Panc1 (cell line): ENCODE measurements around the gene TBX1. TPM values are rescaled to one million over a fixed set of nuclear protein-coding genes. Genes with fewer than 3 reads are reported as not detected.

Source experiments
- ATAC-seq: fragments of 200-7000 bp; cut with Tn5 transposase; 2 replicates; pipeline ENCODE4 v1.9.1; 2020; ENCODE audit warnings: mild to moderate bottlenecking, moderate library complexity
- BruUV-seq: library from RNA; stranded (reverse); fragments of 400-500 nt; replicated peaks from 2 replicates; lab custom pipeline; 2021; lab: Mats Ljungman, UMichigan
- CTCF ChIA-PET: fragments of 300-600 bp; sonication (Branson Sonifier 250); formaldehyde crosslinking; loops from one replicate; lab custom pipeline; 2022; ENCODE audit warnings: antibody characterized with exemption; lab: Charles Lee
- POLR2A ChIA-PET: fragments of 300-600 bp; sonication (Branson Sonifier 250); formaldehyde crosslinking; loops from one replicate; lab custom pipeline; 2022; ENCODE audit warnings: antibody characterized with exemption; lab: Charles Lee
- DNase-seq: peaks from one replicate; pipeline ENCODE4 v3.0.0-alpha.2; 2010; ENCODE audit warnings: low read depth, low spot score
- H3K27ac ChIP-seq: 2 replicates; pipeline ENCODE4 v1.5.1; 2011; ENCODE audit warnings: mild to moderate bottlenecking, low read length, inconsistent platforms
- H3K27me3 ChIP-seq: fragments of 200-500 bp; sonication (Bioruptor generic); 2 replicates; pipeline ENCODE4 v1.6.0; 2014; ENCODE audit warnings: low read length, inconsistent platforms; ENCODE audit not compliant: control insufficient read depth, insufficient read depth
- H3K36me3 ChIP-seq: fragments of 200-500 bp; sonication (Bioruptor generic); 2 replicates; pipeline ENCODE4 v1.5.1; 2014; ENCODE audit warnings: inconsistent platforms, mild to moderate bottlenecking, low read length, moderate library complexity; ENCODE audit not compliant: control insufficient read depth, insufficient read depth
- H3K4me1 ChIP-seq: 2 replicates; pipeline ENCODE4 v1.5.1; 2011; ENCODE audit warnings: inconsistent platforms, mild to moderate bottlenecking, low read length, moderate library complexity; ENCODE audit not compliant: control insufficient read depth, insufficient read depth
- H3K4me3 ChIP-seq, 2 experiments: 2 replicates each; pipeline ENCODE4 v1.5.1; 2011 to 2012; ENCODE audit warnings: low read depth in 2 of 2, low read length in 2 of 2, mild to moderate bottlenecking in 2 of 2, inconsistent platforms in 1 of 2, moderate library complexity in 1 of 2
- H3K9me3 ChIP-seq: fragments of 200-500 bp; sonication (Bioruptor generic); 2 replicates; pipeline ENCODE4 v1.5.1; 2014; ENCODE audit warnings: low read depth, mild to moderate bottlenecking, inconsistent platforms, low read length, moderate library complexity; ENCODE audit not compliant: control insufficient read depth, insufficient read depth
- CTCF ChIP-seq: fragments of 450-650 bp; IDR thresholded peaks from 2 replicates; pipeline ENCODE4 v1.5.1; 2017; ENCODE audit warnings: mild to moderate bottlenecking
- POLR2AphosphoS5 ChIP-seq: IDR thresholded peaks from 2 replicates; pipeline ENCODE4 v1.6.1; 2012; ENCODE audit warnings: mild to moderate bottlenecking, low read depth, low read length, moderate library complexity
- SIN3A ChIP-seq: IDR thresholded peaks from 2 replicates; pipeline ENCODE4 v1.6.1; 2012; ENCODE audit warnings: low read depth, mild to moderate bottlenecking, low read length, moderate library complexity, borderline replicate concordance; ENCODE audit not compliant: insufficient read depth
- TCF7L2 ChIP-seq: IDR thresholded peaks from 2 replicates; pipeline ENCODE4 v1.6.1; 2011; ENCODE audit warnings: mild to moderate bottlenecking, low read depth, low read length, inconsistent platforms
- in situ Hi-C: cut with HindIII; loops from 2 replicates; pipeline ENCODE4 v1.10.0; 2016; ENCODE audit warnings: low sequenced_read_pairs, low pct_unique_long_range_greater_than_20kb
- intact Hi-C: fragments of 100-400 bp; cut with micrococcal nuclease; formaldehyde crosslinking; loops from one replicate; pipeline ENCODE4 v1.10.0; 2022; ENCODE audit not compliant: unreplicated experiment
- total RNA-seq: library from RNA; stranded (reverse); gene quantifications from one replicate; pipeline ENCODE4 v1.2.1, GENCODE V29; 2021; ENCODE audit not compliant: unreplicated experiment
- TF ChIP-seq, protein P1 (sequence below), 2 experiments: IDR thresholded peaks; 2 replicates each; pipeline ENCODE4 v1.6.1; 2011 to 2012; ENCODE audit warnings: low read depth in 2 of 2, control low read depth in 1 of 2, low read length in 1 of 2, mild to moderate bottlenecking in 1 of 2, moderate library complexity in 1 of 2; ENCODE audit not compliant: insufficient read depth in 1 of 2

The TBX1 gene
- total RNA-seq, 1 experiment from 2014 or later, result 91.7 TPM

DNA sequence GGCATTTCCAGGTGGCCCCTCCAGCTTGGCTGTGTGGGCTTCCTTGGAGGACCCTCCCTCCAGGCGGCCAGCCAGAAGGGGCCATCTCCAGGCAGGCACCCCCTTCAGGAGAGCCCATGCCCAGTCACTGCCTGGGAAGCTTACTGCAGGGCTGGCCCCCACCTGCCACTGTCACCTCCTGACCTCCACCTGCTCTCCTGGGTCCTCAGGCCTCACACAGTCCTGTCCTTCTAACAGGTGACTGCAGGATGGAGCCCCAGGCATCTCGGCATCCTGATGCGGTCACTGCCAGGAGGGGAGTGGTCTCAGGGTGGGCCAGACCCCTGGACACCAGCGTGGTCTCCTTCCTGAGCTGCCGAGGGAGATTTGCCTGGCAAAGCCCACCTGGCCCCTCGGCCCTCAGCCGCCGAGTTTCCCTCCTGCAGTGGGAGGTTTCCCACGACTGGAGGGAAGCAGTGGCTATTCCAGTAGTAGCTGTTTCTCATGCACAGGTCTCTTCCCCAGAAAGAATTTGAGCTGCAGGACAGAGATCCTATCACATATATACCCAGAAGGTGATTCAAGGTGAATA lies 13.0 kb downstream of the TBX1 start:
- intact Hi-C loops (no loop called here), in situ Hi-C loops (no loop called here)
- Histone ChIP-seq H3K27me3 (no peaks in the 10 kb centered on the region), H3K36me3 (no peaks in the 10 kb centered on the region), H3K27ac (no peak overlapping the region), H3K9me3 (no peaks in the 10 kb centered on the region), H3K4me1 (0 out of 2 replicates have a peak, but pooled peaks cover 3% of the 10 kb centered on the region), H3K4me3 (no peak overlapping the region)
- TF ChIP-seq POLR2AphosphoS5 (no peak), CTCF (no peak), SIN3A (no peak), TCF7L2 (no peak)
- TF ChIP-seq, protein P1, sequence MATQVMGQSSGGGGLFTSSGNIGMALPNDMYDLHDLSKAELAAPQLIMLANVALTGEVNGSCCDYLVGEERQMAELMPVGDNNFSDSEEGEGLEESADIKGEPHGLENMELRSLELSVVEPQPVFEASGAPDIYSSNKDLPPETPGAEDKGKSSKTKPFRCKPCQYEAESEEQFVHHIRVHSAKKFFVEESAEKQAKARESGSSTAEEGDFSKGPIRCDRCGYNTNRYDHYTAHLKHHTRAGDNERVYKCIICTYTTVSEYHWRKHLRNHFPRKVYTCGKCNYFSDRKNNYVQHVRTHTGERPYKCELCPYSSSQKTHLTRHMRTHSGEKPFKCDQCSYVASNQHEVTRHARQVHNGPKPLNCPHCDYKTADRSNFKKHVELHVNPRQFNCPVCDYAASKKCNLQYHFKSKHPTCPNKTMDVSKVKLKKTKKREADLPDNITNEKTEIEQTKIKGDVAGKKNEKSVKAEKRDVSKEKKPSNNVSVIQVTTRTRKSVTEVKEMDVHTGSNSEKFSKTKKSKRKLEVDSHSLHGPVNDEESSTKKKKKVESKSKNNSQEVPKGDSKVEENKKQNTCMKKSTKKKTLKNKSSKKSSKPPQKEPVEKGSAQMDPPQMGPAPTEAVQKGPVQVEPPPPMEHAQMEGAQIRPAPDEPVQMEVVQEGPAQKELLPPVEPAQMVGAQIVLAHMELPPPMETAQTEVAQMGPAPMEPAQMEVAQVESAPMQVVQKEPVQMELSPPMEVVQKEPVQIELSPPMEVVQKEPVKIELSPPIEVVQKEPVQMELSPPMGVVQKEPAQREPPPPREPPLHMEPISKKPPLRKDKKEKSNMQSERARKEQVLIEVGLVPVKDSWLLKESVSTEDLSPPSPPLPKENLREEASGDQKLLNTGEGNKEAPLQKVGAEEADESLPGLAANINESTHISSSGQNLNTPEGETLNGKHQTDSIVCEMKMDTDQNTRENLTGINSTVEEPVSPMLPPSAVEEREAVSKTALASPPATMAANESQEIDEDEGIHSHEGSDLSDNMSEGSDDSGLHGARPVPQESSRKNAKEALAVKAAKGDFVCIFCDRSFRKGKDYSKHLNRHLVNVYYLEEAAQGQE (IDR thresholded peaks at IDR 0.05; ENCODE audit: insufficient read depth in 1 of 2, low read depth in 2 of 2, low read length in 1 of 2), result no peak
- ChIA-PET CTCF (interaction anchor here (0.6 to 1.3 kb wide), 2 partner anchors 43 to 711 kb away, joined by 3 to 4 read pairs; no protein-coding TSS in a partner anchor), POLR2A (no interaction called here)
- BruUV-seq, result no TSS peak
- ATAC-seq (no peak), DNase-seq (no peak)

- ATAC-seq, result no peak
- DNase-seq, result no peak
- H3K4me3 ChIP-seq, result no peak overlapping the region
- no peaks in the 10 kb centered on the region for H3K36me3 ChIP-seq
- in situ Hi-C loops (no loop called here), intact Hi-C loops (no loop called here)
- H3K27ac ChIP-seq, result no peak overlapping the region
- no peaks in the 10 kb centered on the region for H3K27me3 ChIP-seq
- ChIA-PET POLR2A (no interaction called here), CTCF (no interaction called here)
- BruUV-seq, result no TSS peak
- H3K4me1 ChIP-seq, result 0 out of 2 replicates have a peak, but pooled peaks cover 3% of the 10 kb centered on the region
- TF ChIP-seq, protein P1 (IDR thresholded peaks at IDR 0.05; ENCODE audit: insufficient read depth in 1 of 2, low read depth in 2 of 2, low read length in 1 of 2), result no peak
- no peak for TF ChIP-seq POLR2AphosphoS5
- no peak for TF ChIP-seq SIN3A
- no peak for TF ChIP-seq CTCF
- no peak for TF ChIP-seq TCF7L2
- H3K9me3 ChIP-seq, result no peaks in the 10 kb centered on the region
Measured at GRCh38 chr22:19774628-19775027, 14.1 kb downstream of the TBX1 start.
